GM10266 (cell line): ENCODE data around the gene NTN3.
"Not testable (repeated sequence)": the region's sequence is repeated elsewhere in the genome, so short reads cannot be mapped to it uniquely, and the experiment has no call there.

Experiments used
- DNase-seq: peaks from one replicate; pipeline ENCODE4 v3.0.0; 2012; ENCODE audit errors: extremely low spot score
- CTCF ChIP-seq: IDR thresholded peaks from 2 replicates; pipeline ENCODE4 v1.5.1; 2012; ENCODE audit warnings: mild to moderate bottlenecking, low read depth; ENCODE audit not compliant: control insufficient read depth, insufficient read depth; ENCODE audit errors: missing control alignments

The NTN3 gene

DNA sequence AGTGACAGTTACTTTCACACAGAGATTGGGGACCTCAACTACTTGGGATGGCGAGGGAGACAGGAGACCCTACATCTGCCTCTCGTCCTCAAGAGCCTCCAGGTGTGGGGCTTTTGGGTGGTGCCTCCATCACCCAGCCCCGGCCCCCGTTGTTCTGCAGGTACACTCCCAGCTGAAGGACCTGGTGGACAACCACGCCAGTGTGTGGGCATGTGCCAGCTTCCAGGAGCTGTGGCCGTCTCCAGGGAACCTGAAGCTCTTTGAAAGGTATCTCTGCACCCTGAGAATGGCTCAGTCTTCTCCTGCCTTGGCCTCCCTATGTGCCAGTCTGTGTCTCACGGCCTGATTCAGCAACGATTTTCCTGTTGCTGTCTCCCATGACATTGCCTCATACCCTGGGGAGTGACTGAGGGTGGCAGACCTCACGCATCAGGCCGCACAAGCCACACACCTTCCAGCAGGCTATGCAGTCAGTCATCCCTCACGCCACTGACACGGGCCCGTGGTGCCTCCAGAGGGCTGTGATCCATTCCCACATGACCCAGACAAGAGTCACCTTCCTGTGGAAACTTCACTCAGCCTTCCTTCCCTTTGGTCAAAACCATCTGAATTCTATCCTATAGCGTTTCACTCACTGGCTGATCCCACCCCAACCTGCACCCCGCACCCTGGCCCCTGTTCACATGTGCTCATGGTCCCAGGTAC is 38.1 kb upstream of the NTN3 start:
- DNase-seq = no peak
- no peak for TF ChIP-seq CTCF

DNA sequence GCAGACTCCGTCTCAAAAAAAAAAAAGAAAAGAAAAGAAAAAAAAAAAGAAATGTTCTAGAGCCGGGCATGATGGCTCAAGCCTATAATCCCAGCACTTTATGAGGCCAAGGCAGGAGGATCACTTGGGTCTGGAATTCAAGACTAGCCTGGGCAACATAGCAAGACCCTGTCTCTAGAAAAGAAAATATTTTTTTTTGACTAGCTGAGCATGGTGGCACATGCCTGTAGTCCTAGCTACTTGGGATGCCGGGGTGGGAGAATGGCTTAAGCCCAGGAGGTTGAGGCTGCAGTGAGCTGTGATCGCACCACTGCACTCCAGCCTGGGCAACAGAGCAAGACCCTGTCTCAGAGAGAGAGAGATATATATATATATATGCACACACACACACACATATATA is 35.9 kb upstream of the NTN3 start:
- not testable (repeated sequence) for DNase-seq

DNA sequence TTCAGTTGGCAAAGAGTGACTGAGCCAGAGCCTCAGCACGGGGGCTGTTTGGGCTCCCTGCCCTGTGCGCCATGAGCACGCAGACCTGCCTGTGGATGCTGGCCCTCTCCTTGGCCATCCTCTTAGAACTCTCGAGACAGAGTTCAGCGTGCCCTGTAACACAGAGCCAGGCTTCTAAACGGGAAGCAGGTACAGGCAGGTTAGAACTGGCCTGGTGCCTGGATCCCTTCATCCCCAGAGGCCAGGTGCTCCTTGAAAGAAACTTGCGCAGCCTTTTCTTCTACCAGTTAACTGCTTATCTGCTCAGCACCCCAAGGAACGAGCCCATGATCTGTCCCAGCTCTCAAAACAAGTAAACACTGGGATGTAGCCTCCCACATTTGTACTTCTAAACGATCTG is 35.0 kb upstream of the NTN3 start:
- no peak for DNase-seq
- TF ChIP-seq CTCF = no peak

DNA sequence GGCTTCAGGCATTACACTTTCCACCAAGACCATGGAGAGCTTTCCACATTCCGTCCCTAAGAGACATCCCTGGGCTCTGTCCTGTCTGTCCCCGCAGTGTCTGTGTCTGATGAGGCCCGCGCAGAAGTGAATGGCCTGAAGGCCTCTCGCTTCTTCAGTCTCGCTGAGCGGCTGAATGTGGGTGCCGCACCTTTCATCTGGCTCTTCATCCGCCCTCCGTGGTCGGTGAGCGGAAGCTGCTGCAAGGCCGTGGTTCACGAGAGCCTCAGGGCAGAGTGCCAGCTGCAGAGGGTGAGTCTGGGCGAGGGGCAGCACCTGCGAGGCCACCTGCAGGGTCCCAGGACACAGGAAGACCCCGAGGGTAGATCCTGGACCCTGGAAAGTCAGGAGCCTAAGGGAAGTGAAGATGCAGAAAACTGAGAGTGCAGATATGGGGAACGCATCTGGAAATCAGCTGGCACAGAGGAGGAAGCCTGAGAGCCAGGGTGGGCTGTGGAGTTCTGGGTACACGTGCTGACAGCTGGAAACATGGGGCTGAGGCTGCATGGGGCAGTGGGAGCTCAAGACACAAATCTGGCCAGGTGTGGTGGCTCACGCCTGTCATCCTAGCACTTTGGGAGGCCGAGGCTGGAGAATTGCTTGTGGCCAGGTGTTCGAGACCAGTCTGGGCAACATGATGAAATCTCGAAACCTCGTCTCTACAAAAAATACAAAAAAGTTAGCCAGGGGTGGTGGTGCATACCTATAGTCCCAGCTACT is 33.9 kb upstream of the NTN3 start:
- DNase-seq = no peak
- no peak for TF ChIP-seq CTCF

DNA sequence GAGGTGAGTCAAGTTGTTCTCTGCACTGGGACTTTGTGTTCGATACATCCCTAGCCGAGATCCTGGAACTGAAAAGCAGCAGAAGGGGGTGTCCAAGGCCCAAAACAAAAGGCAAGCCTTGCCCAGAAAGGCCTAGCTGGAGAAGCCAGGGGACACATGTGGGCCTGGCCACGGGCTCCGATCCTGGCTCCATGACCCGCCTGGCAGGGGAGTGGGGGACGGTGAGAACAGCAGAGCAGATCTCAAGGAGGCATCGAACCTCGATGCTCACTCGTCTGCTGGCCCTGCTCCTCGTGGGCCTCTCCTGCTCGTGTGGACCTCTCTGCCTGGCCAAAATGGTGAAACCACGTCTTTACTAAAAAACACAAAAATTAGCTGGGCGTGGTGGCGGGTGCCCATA is 33.0 kb upstream of the NTN3 start:
- no peak for TF ChIP-seq CTCF
- no peak for DNase-seq

- DNase-seq = no peak
- no peak for TF ChIP-seq CTCF
These were observed 31.5 kb upstream of the NTN3 start for GRCh38 chr16:2439598-2439997.

DNA sequence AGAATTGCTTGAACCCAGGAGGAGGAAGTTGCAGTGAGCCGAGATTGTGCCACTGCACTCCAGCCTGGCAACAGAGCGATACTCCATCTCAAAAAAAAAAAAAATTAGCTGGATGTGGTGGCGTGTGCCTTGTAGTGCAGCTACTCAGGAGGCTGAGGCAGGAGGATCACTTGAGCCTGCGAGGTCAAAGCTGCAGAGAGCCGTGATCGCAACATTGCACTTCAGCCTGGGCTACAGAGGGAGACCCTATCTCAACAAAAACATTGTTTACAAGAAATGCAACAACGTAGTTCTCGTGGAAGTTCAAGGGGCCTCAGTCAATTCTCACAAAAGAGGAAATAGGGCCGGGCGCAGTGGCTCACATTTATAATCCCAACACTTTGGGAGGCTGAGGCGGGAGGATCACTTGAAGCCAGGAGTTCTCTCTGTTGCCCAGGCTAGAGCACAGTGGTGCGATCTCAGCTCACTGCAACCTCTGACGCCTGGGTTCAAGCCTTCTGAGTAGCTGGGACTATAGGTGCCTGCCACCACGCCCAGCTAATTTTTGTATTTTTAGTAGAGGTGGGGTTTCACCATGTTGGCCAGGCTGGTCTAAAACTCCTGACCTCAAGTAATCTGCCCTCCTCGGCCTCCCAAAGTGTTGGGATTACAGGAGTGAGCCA is 29.8 kb upstream of the NTN3 start:
- DNase-seq = not testable (repeated sequence)

DNA sequence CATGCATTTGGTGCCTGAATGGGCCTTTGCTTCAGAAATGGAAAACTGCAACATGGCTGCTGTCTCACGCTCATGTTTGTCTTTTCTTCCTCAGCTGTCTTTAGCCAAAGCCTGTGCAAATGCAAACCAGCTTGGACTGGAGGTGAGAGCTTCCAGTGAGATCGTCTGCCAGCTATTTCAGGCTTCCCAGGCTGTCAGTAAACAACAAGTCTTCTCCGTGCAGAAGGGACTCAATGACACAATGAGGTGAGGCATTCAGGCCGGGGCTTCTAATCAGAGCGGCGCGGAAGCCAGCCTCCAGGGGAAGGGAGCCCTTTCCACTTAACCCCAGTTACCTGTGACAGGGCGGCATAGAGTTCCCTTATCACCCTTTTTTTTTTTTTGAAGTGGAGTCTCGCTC is 27.5 kb upstream of the NTN3 start:
- no peak for TF ChIP-seq CTCF
- DNase-seq = no peak
